ENCODE results near the gene MARVELD3.
"Not testable (repeated sequence)": the region's sequence is repeated elsewhere in the genome, so short reads cannot be mapped to it uniquely, and the experiment has no call there.

The MARVELD3 gene

DNA sequence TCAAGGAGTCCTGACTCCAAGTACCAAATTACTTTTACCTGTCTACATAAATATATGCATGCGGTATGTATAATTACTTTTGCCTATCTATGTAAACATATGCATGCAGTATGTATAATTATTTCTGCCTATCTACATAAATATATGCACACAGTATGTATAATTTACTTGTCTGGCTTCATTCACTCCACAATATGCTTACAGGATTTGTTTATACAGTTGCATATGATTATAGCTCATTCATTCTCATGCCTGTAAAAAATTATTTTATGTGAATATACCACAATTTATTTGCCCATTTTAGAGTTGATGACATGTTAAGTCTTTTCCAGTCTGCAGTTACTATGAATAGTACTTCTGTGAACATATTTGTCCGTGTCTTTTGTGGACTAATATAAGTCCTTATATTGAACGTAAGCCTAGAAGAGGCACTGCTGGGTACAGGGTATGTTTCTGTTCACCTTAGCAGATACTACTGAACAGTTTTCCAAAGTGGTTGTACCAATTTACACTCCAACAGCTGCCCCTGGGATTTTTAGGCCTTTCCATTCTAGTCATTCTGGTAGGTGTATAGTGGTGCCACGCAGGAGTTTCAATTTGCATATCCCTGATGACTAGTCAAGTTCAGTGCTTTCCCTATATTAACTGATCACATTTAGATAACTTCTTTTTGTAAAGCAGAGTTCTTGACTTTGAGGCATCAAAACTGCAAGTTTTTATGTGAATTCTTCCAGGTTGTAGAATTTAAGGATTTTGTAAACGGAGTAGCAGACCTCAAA, 47.0 kb downstream of the MARVELD3 start:
- no peak for DNase-seq

- DNase-seq, result no peak
These were observed 47.6 kb downstream of the MARVELD3 start for GRCh38 chr16:71673582-71673973.

GRCh38 chr16:71674229-71674628, 48.2 kb downstream of the MARVELD3 start:
- DNase-seq, result no peak

GRCh38 chr16:71675380-71675779, 49.4 kb downstream of the MARVELD3 start:
- no peak for DNase-seq

DNA sequence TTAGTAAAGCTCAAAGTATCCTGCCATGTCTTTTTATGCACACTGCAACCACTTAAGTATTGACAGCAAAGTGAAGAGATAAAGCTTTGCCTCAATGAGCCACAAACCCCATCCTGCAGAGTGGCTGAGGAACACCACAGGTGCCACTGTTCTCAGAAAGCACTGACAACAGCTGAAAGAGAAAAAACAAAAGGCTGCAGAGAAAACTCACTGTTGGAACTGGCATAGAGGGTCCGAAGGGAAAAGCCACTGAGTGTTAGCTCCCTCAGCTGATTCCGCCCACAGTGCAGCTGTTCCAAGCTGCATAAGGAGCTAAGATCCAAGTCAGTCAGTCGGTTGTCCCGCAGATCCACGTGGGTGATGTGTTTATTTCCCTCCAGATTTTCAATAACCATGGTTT, 50.3 kb downstream of the MARVELD3 start:
- DNase-seq, result no peak

DNA sequence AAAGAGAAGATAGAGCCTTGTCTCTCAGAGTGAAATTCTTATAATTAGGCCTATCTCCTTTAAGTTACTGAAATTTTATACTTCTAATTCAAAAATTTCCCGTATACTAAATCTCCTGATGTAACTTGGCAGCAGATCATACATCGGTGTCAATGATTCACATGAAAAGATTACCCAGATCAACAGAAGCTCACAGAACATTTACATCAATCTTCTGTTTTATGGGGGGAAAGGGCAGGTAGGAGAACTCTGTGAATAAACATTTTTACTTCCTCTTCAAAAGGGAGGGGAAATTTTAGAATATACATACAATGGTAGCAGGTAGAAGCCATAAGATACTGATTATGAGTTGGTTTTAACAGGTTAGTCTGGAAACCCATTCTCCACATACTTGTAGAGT, 55.4 kb downstream of the MARVELD3 start:
- no peak for DNase-seq

GRCh38 chr16:71684280-71684679, 58.3 kb downstream of the MARVELD3 start:
- DNase-seq, result not testable (repeated sequence)

Data from activated CD4-positive, CD25-positive, alpha-beta regulatory T cell treated with anti-CD3 and anti-CD28 coated beads, Interleukin-2, amount 50 U/mL, for 72 hours (primary cell).